CD8-positive, alpha-beta memory T cell (primary cell): ENCODE results near the gene KRTAP24-1. TPM values are rescaled to one million over a fixed set of nuclear protein-coding genes. Genes with fewer than 3 reads are reported as not detected.

Experiments used
- CTCF ChIA-PET: fragments of 350-600 bp; sonication (Branson Sonifier 250); formaldehyde crosslinking; loops from one replicate; lab custom pipeline; 2021; ENCODE audit warnings: antibody characterized with exemption; lab: Charles Lee
- POLR2A ChIA-PET: fragments of 350-600 bp; sonication (Branson Sonifier 250); formaldehyde crosslinking; loops from one replicate; lab custom pipeline; 2021; ENCODE audit warnings: antibody characterized with exemption; lab: Charles Lee
- DNase-seq, 5 donors: peaks; one replicate each; pipeline versions ENCODE4 v3.0.0 to v3.0.0-alpha.2; 2020 to 2022; ENCODE audit warnings: mixed read lengths in 1 of 5
- H3K27ac ChIP-seq: one replicate; pipeline ENCODE4 v1.7.0; 2013; ENCODE audit warnings: low read depth, mild to moderate bottlenecking, low read length, moderate library complexity
- H3K27me3 ChIP-seq: 2 replicates; pipeline ENCODE4 v1.7.0; 2013; ENCODE audit warnings: low read length, mild to moderate bottlenecking; ENCODE audit not compliant: insufficient read depth, poor library complexity, severe bottlenecking
- H3K36me3 ChIP-seq: 2 replicates; pipeline ENCODE4 v1.7.0; 2013; ENCODE audit warnings: mild to moderate bottlenecking, low read length, moderate library complexity; ENCODE audit not compliant: insufficient read depth
- H3K4me1 ChIP-seq: 2 replicates; pipeline ENCODE4 v1.7.0; 2013; ENCODE audit warnings: mild to moderate bottlenecking, low read length, moderate library complexity; ENCODE audit not compliant: insufficient read depth
- H3K4me3 ChIP-seq: 2 replicates; pipeline ENCODE4 v1.7.0; 2013; ENCODE audit warnings: mild to moderate bottlenecking, low read length
- H3K9me3 ChIP-seq: 2 replicates; pipeline ENCODE4 v1.7.0; 2013; ENCODE audit warnings: mild to moderate bottlenecking, low read length
- H3K27ac Mint-ChIP-seq, 8 donors: one replicate each; pipeline ENCODE4 v1.8.0; 2020 to 2021; ENCODE audit warnings: mixed read lengths in 8 of 8, mild to moderate bottlenecking in 6 of 8, inconsistent platforms in 3 of 8, moderate library complexity in 3 of 8
- H3K27me3 Mint-ChIP-seq, 2 donors: one replicate each; pipeline ENCODE4 v1.8.0; 2020 to 2021; ENCODE audit warnings: mixed read lengths in 2 of 2, mild to moderate bottlenecking in 1 of 2, moderate library complexity in 1 of 2
- H3K36me3 Mint-ChIP-seq, 3 donors: one replicate each; pipeline ENCODE4 v1.8.0; 2020 to 2021; ENCODE audit warnings: mixed read lengths in 3 of 3, inconsistent platforms in 1 of 3, mild to moderate bottlenecking in 1 of 3
- H3K4me1 Mint-ChIP-seq, 3 donors: one replicate each; pipeline ENCODE4 v1.8.0; 2020 to 2021; ENCODE audit warnings: mixed read lengths in 3 of 3, inconsistent platforms in 1 of 3, mild to moderate bottlenecking in 1 of 3
- H3K4me3 Mint-ChIP-seq, 7 donors: one replicate each; pipeline ENCODE4 v1.8.0; 2020 to 2021; ENCODE audit warnings: mixed read lengths in 7 of 7, mild to moderate bottlenecking in 6 of 7, moderate library complexity in 4 of 7, inconsistent platforms in 2 of 7
- H3K9me3 Mint-ChIP-seq, 5 donors: one replicate each; pipeline ENCODE4 v1.8.0; 2020 to 2022; ENCODE audit warnings: mixed read lengths in 5 of 5, mild to moderate bottlenecking in 3 of 5, moderate library complexity in 2 of 5, inconsistent platforms in 1 of 5
- polyA plus RNA-seq: library from polyadenylated mRNA; unstranded; fragments of 300-500 nt; fragmentation: Illumina TruSeq; gene quantifications from one replicate; pipeline ENCODE4 v1.2.3, GENCODE V29; 2021
- total RNA-seq, 2 experiments: library from RNA; stranded (reverse); gene quantifications; one replicate each; pipeline ENCODE4 v1.2.3, GENCODE V29; 2021

Gene KRTAP24-1
- total and polyA plus RNA-seq, 3 experiments from 2014 or later = not detected

GRCh38 chr21:30249936-30250335 lies 32.8 kb downstream of the KRTAP24-1 start:
- Histone ChIP-seq H3K27ac (no peak overlapping the region), H3K9me3 (no peaks in the 10 kb centered on the region), H3K36me3 (no peaks in the 10 kb centered on the region), H3K27me3 (no peaks in the 10 kb centered on the region), H3K4me1 (no peaks in the 10 kb centered on the region), H3K4me3 (no peak overlapping the region)
- CTCF ChIA-PET = no interaction called here
- H3K4me1 Mint-ChIP-seq = no peaks in the 10 kb centered on the region
- DNase-seq = no peak
- H3K27ac Mint-ChIP-seq = no peak overlapping the region
- POLR2A ChIA-PET = no interaction called here
- peaks cover 0 to 17% (median 3%) of the 10 kb centered on the region in 5 donors for H3K9me3 Mint-ChIP-seq
- H3K36me3 Mint-ChIP-seq = no peaks in the 10 kb centered on the region
- H3K27me3 Mint-ChIP-seq = no peaks in the 10 kb centered on the region
- no peak overlapping the region for H3K4me3 Mint-ChIP-seq

- no peak overlapping the region for H3K27ac ChIP-seq
- H3K4me1 Mint-ChIP-seq = no peaks in the 10 kb centered on the region
- ChIA-PET CTCF (no interaction called here), POLR2A (no interaction called here)
- H3K9me3 Mint-ChIP-seq = peaks cover 0 to 17% (median 5%) of the 10 kb centered on the region in 5 donors
- H3K9me3 ChIP-seq = no peaks in the 10 kb centered on the region
- H3K4me1 ChIP-seq = no peaks in the 10 kb centered on the region
- no peak for DNase-seq
- no peaks in the 10 kb centered on the region for H3K36me3 Mint-ChIP-seq
- H3K27me3 ChIP-seq = no peaks in the 10 kb centered on the region
- H3K27ac Mint-ChIP-seq = no peak overlapping the region
- H3K36me3 ChIP-seq = no peaks in the 10 kb centered on the region
- H3K27me3 Mint-ChIP-seq = no peaks in the 10 kb centered on the region
- H3K4me3 ChIP-seq = no peak overlapping the region
- no peak overlapping the region for H3K4me3 Mint-ChIP-seq
Observed at GRCh38 chr21:30248844-30249243, 33.9 kb downstream of the KRTAP24-1 start.

GRCh38 chr21:30245061-30245460 lies 37.7 kb downstream of the KRTAP24-1 start:
- Histone ChIP-seq H3K27me3 (no peaks in the 10 kb centered on the region), H3K4me1 (no peaks in the 10 kb centered on the region), H3K9me3 (no peaks in the 10 kb centered on the region), H3K4me3 (no peak overlapping the region), H3K27ac (no peak overlapping the region), H3K36me3 (no peaks in the 10 kb centered on the region)
- CTCF ChIA-PET = no interaction called here
- Mint-ChIP-seq H3K36me3 (no peaks in the 10 kb centered on the region), H3K27ac (no peak overlapping the region), H3K9me3 (peaks cover 0 to 8% (median 5%) of the 10 kb centered on the region in 5 donors), H3K4me3 (no peak overlapping the region), H3K27me3 (no peaks in the 10 kb centered on the region), H3K4me1 (no peaks in the 10 kb centered on the region)
- no peak for DNase-seq
- POLR2A ChIA-PET = no interaction called here

GRCh38 chr21:30243691-30244090 lies 39.1 kb downstream of the KRTAP24-1 start:
- H3K4me1 Mint-ChIP-seq = no peaks in the 10 kb centered on the region
- H3K4me3 Mint-ChIP-seq = no peak overlapping the region
- H3K27me3 ChIP-seq = no peaks in the 10 kb centered on the region
- H3K9me3 ChIP-seq = no peaks in the 10 kb centered on the region
- ChIA-PET POLR2A (no interaction called here), CTCF (no interaction called here)
- H3K27ac ChIP-seq = no peak overlapping the region
- H3K9me3 Mint-ChIP-seq = peaks cover 2 to 4% (median 3%) of the 10 kb centered on the region in 5 donors
- no peaks in the 10 kb centered on the region for H3K36me3 Mint-ChIP-seq
- H3K36me3 ChIP-seq = no peaks in the 10 kb centered on the region
- no peaks in the 10 kb centered on the region for H3K4me1 ChIP-seq
- no peaks in the 10 kb centered on the region for H3K27me3 Mint-ChIP-seq
- no peak for DNase-seq
- no peak overlapping the region for H3K27ac Mint-ChIP-seq
- no peak overlapping the region for H3K4me3 ChIP-seq

- Histone ChIP-seq H3K27ac (no peak overlapping the region), H3K4me1 (no peaks in the 10 kb centered on the region), H3K9me3 (no peaks in the 10 kb centered on the region), H3K27me3 (no peaks in the 10 kb centered on the region), H3K36me3 (no peaks in the 10 kb centered on the region), H3K4me3 (no peak overlapping the region)
- Mint-ChIP-seq H3K27ac (no peak overlapping the region), H3K9me3 (peaks cover 0 to 8% (median 3%) of the 10 kb centered on the region in 5 donors), H3K36me3 (no peaks in the 10 kb centered on the region), H3K4me3 (no peak overlapping the region), H3K27me3 (no peaks in the 10 kb centered on the region), H3K4me1 (no peaks in the 10 kb centered on the region)
- POLR2A ChIA-PET = no interaction called here
- DNase-seq = no peak
- CTCF ChIA-PET = no interaction called here
Observed at GRCh38 chr21:30240661-30241060, 42.1 kb downstream of the KRTAP24-1 start.

GRCh38 chr21:30238168-30238567 lies 44.6 kb downstream of the KRTAP24-1 start:
- Mint-ChIP-seq H3K27me3 (no peaks in the 10 kb centered on the region), H3K9me3 (peaks cover 0 to 6% (median 6%) of the 10 kb centered on the region in 5 donors), H3K4me1 (no peaks in the 10 kb centered on the region), H3K36me3 (no peaks in the 10 kb centered on the region), H3K27ac (no peak overlapping the region), H3K4me3 (no peak overlapping the region)
- ChIA-PET POLR2A (no interaction called here), CTCF (no interaction called here)
- no peaks in the 10 kb centered on the region for H3K36me3 ChIP-seq
- no peaks in the 10 kb centered on the region for H3K27me3 ChIP-seq
- H3K4me1 ChIP-seq = no peaks in the 10 kb centered on the region
- DNase-seq = no peak
- H3K27ac ChIP-seq = no peak overlapping the region
- H3K9me3 ChIP-seq = no peaks in the 10 kb centered on the region
- no peak overlapping the region for H3K4me3 ChIP-seq

GRCh38 chr21:30234643-30235042 lies 48.1 kb downstream of the KRTAP24-1 start:
- no peaks in the 10 kb centered on the region for H3K27me3 ChIP-seq
- Mint-ChIP-seq H3K27me3 (no peaks in the 10 kb centered on the region), H3K4me1 (no peaks in the 10 kb centered on the region), H3K4me3 (no peak overlapping the region), H3K9me3 (peaks cover 0 to 22% (median 15%) of the 10 kb centered on the region in 5 donors), H3K36me3 (no peaks in the 10 kb centered on the region), H3K27ac (no peak overlapping the region)
- no peaks in the 10 kb centered on the region for H3K4me1 ChIP-seq
- ChIA-PET CTCF (interaction anchor here (0.9 kb wide), 1 partner anchor 11 kb away, joined by 3 read pairs; no protein-coding TSS in a partner anchor), POLR2A (no interaction called here)
- no peak for DNase-seq
- no peaks in the 10 kb centered on the region for H3K36me3 ChIP-seq
- H3K27ac ChIP-seq = no peak overlapping the region
- no peaks in the 10 kb centered on the region for H3K9me3 ChIP-seq
- no peak overlapping the region for H3K4me3 ChIP-seq

GRCh38 chr21:30234050-30234449 lies 48.7 kb downstream of the KRTAP24-1 start:
- H3K4me3 Mint-ChIP-seq = no peak overlapping the region
- Histone ChIP-seq H3K27me3 (no peaks in the 10 kb centered on the region), H3K9me3 (no peaks in the 10 kb centered on the region), H3K4me3 (no peak overlapping the region), H3K27ac (no peak overlapping the region), H3K4me1 (no peaks in the 10 kb centered on the region), H3K36me3 (no peaks in the 10 kb centered on the region)
- no peaks in the 10 kb centered on the region for H3K36me3 Mint-ChIP-seq
- POLR2A ChIA-PET = no interaction called here
- DNase-seq = no peak
- peaks cover 0 to 24% (median 18%) of the 10 kb centered on the region in 5 donors for H3K9me3 Mint-ChIP-seq
- no peaks in the 10 kb centered on the region for H3K27me3 Mint-ChIP-seq
- H3K27ac Mint-ChIP-seq = no peak overlapping the region
- H3K4me1 Mint-ChIP-seq = no peaks in the 10 kb centered on the region
- CTCF ChIA-PET = no interaction called here
